ENCODE results near the gene FGF14. TPM values are rescaled to one million over a fixed set of nuclear protein-coding genes. Genes with fewer than 3 reads are reported as not detected.

FGF14 gene
- total and polyA plus RNA-seq, 2 donors: 0.20 to 4.5 TPM

- Histone ChIP-seq H3K27ac (ENCODE audit: low read depth) (no peak overlapping the region), H3K4me1 (ENCODE audit: insufficient read depth) (no peaks in the 10 kb centered on the region), H3K4me3 (ENCODE audit: low read depth, low read length) (no peak overlapping the region), H3K36me3 (ENCODE audit: insufficient read depth) (no peaks in the 10 kb centered on the region)
- WGBS: 78% methylated on average over 3 of the region's 3 CpGs
- no peak for DNase-seq (ENCODE audit: extremely low spot score)
Measured at GRCh38 chr13:102311901-102312300, 89.9 kb downstream of the FGF14 start.

- Histone ChIP-seq H3K27ac (ENCODE audit: low read depth) (no peak overlapping the region), H3K36me3 (ENCODE audit: insufficient read depth) (no peaks in the 10 kb centered on the region), H3K4me3 (ENCODE audit: low read depth, low read length) (no peak overlapping the region), H3K4me1 (ENCODE audit: insufficient read depth) (no peaks in the 10 kb centered on the region)
- 71% methylated on average over 5 of the region's 5 CpGs for WGBS
- DNase-seq (ENCODE audit: extremely low spot score): no peak
Measured at GRCh38 chr13:102311419-102311796, 90.4 kb downstream of the FGF14 start.

- Histone ChIP-seq H3K4me3 (ENCODE audit: low read depth, low read length) (no peak overlapping the region), H3K36me3 (ENCODE audit: insufficient read depth) (no peaks in the 10 kb centered on the region), H3K27ac (ENCODE audit: low read depth) (no peak overlapping the region), H3K4me1 (ENCODE audit: insufficient read depth) (no peaks in the 10 kb centered on the region)
- 87% methylated on average over 4 of the region's 4 CpGs for WGBS
- no peak for DNase-seq (ENCODE audit: extremely low spot score)
Measured at GRCh38 chr13:102310691-102311418, 91.0 kb downstream of the FGF14 start.

GRCh38 chr13:102309110-102309509, 92.7 kb downstream of the FGF14 start:
- Histone ChIP-seq H3K36me3 (ENCODE audit: insufficient read depth) (no peaks in the 10 kb centered on the region), H3K4me3 (ENCODE audit: low read depth, low read length) (no peak overlapping the region), H3K27ac (ENCODE audit: low read depth) (no peak overlapping the region), H3K4me1 (ENCODE audit: insufficient read depth) (no peaks in the 10 kb centered on the region)
- DNase-seq (ENCODE audit: extremely low spot score): no peak
- WGBS: 52% methylated on average over 9 of the region's 9 CpGs

GRCh38 chr13:102302534-102302933, 99.3 kb downstream of the FGF14 start:
- Histone ChIP-seq H3K4me3 (ENCODE audit: low read depth, low read length) (no peak overlapping the region), H3K27ac (ENCODE audit: low read depth) (no peak overlapping the region), H3K4me1 (ENCODE audit: insufficient read depth) (no peaks in the 10 kb centered on the region), H3K36me3 (ENCODE audit: insufficient read depth) (no peaks in the 10 kb centered on the region)
- no peak for DNase-seq (ENCODE audit: extremely low spot score)
- 33% methylated on average over 1 of the region's 1 CpG for WGBS

GRCh38 chr13:102300379-102300778, 101.5 kb downstream of the FGF14 start:
- Histone ChIP-seq H3K4me3 (ENCODE audit: low read depth, low read length) (no peak overlapping the region), H3K4me1 (ENCODE audit: insufficient read depth) (no peaks in the 10 kb centered on the region), H3K36me3 (ENCODE audit: insufficient read depth) (no peaks in the 10 kb centered on the region), H3K27ac (ENCODE audit: low read depth) (no peak overlapping the region)
- 85% methylated on average over 2 of the region's 2 CpGs for WGBS
- DNase-seq (ENCODE audit: extremely low spot score): no peak

GRCh38 chr13:102299366-102299765, 102.5 kb downstream of the FGF14 start:
- Histone ChIP-seq H3K4me1 (ENCODE audit: insufficient read depth) (no peaks in the 10 kb centered on the region), H3K36me3 (ENCODE audit: insufficient read depth) (no peaks in the 10 kb centered on the region), H3K27ac (ENCODE audit: low read depth) (no peak overlapping the region), H3K4me3 (ENCODE audit: low read depth, low read length) (no peak overlapping the region)
- 84% methylated on average over 6 of the region's 6 CpGs for whole genome bisulfite sequencing
- no peak for DNase-seq (ENCODE audit: extremely low spot score)

- no peak for DNase-seq (ENCODE audit: extremely low spot score)
- Histone ChIP-seq H3K4me3 (ENCODE audit: low read depth, low read length) (no peak overlapping the region), H3K36me3 (ENCODE audit: insufficient read depth) (no peaks in the 10 kb centered on the region), H3K27ac (ENCODE audit: low read depth) (no peak overlapping the region), H3K4me1 (ENCODE audit: insufficient read depth) (no peaks in the 10 kb centered on the region)
- WGBS: 74% methylated on average over 3 of the region's 3 CpGs
Measured at GRCh38 chr13:102298051-102298450, 103.8 kb downstream of the FGF14 start.

GRCh38 chr13:102295316-102296048, 106.4 kb downstream of the FGF14 start:
- Histone ChIP-seq H3K4me3 (ENCODE audit: low read depth, low read length) (no peak overlapping the region), H3K36me3 (ENCODE audit: insufficient read depth) (no peaks in the 10 kb centered on the region), H3K27ac (ENCODE audit: low read depth) (no peak overlapping the region), H3K4me1 (ENCODE audit: insufficient read depth) (no peaks in the 10 kb centered on the region)
- 69% methylated on average over 9 of the region's 9 CpGs for WGBS
- no peak for DNase-seq (ENCODE audit: extremely low spot score)

- Histone ChIP-seq H3K36me3 (ENCODE audit: insufficient read depth) (no peaks in the 10 kb centered on the region), H3K27ac (ENCODE audit: low read depth) (no peak overlapping the region), H3K4me3 (ENCODE audit: low read depth, low read length) (no peak overlapping the region), H3K4me1 (ENCODE audit: insufficient read depth) (no peaks in the 10 kb centered on the region)
- 65% methylated on average over 3 of the region's 3 CpGs for WGBS
- DNase-seq (ENCODE audit: extremely low spot score): no peak
Measured at GRCh38 chr13:102294407-102295018, 107.3 kb downstream of the FGF14 start.

GRCh38 chr13:102293723-102294122, 108.1 kb downstream of the FGF14 start:
- no peak for DNase-seq (ENCODE audit: extremely low spot score)
- Histone ChIP-seq H3K4me1 (ENCODE audit: insufficient read depth) (no peaks in the 10 kb centered on the region), H3K27ac (ENCODE audit: low read depth) (no peak overlapping the region), H3K4me3 (ENCODE audit: low read depth, low read length) (no peak overlapping the region), H3K36me3 (ENCODE audit: insufficient read depth) (no peaks in the 10 kb centered on the region)
- WGBS: 73% methylated on average over 2 of the region's 2 CpGs

GRCh38 chr13:102291587-102292218, 110.1 kb downstream of the FGF14 start:
- no peak for DNase-seq (ENCODE audit: extremely low spot score)
- H3K36me3 ChIP-seq (ENCODE audit: insufficient read depth): no peaks in the 10 kb centered on the region
- H3K4me3 ChIP-seq (ENCODE audit: low read depth, low read length): no peak overlapping the region
- WGBS: 60% methylated on average over 7 of the region's 7 CpGs
- no peak overlapping the region for H3K27ac ChIP-seq (ENCODE audit: low read depth)
- no peaks in the 10 kb centered on the region for H3K4me1 ChIP-seq (ENCODE audit: insufficient read depth)

- H3K4me3 ChIP-seq (ENCODE audit: low read depth, low read length): no peak overlapping the region
- WGBS: 67% methylated on average over 4 of the region's 4 CpGs
- no peaks in the 10 kb centered on the region for H3K4me1 ChIP-seq (ENCODE audit: insufficient read depth)
- DNase-seq (ENCODE audit: extremely low spot score): no peak
- H3K36me3 ChIP-seq (ENCODE audit: insufficient read depth): peaks cover 1% of the 10 kb centered on the region
- H3K27ac ChIP-seq (ENCODE audit: low read depth): no peak overlapping the region
Measured at GRCh38 chr13:102289606-102290005, 112.2 kb downstream of the FGF14 start.

Data from urinary bladder (tissue), 4 donors.